T-helper 2 cell treated with Interferon-gamma antibody and Interleukin-4, amounts not matched to agents 100 ng/mL and 5 ng/mL, for 36 hours (primary cell): ENCODE data around the gene SPAG16. TPM values are rescaled to one million over a fixed set of nuclear protein-coding genes. Genes with fewer than 3 reads are reported as not detected.

Experiments used
- intact Hi-C: fragments of 100-400 bp; cut with micrococcal nuclease; formaldehyde crosslinking; loops from one replicate; pipeline ENCODE4 v1.15.1; 2023
- total RNA-seq: library from RNA; stranded (reverse); gene quantifications from 2 replicates; pipeline ENCODE4 v1.2.3, GENCODE V29; 2022

The SPAG16 gene
- total RNA-seq, 1 donor from 2014 or later: 10.0 TPM

GRCh38 chr2:214451516-214452275 lies 1167.4 kb downstream of the SPAG16 start:
- intact Hi-C loops: no loop called here

Other genes starting within 250 kb of the SPAG16 start
- 8.3 and 8.7 TPM in 2 replicates for gene IKZF2, start 132.9 kb upstream of the SPAG16 start, total RNA-seq